ENCODE results near the gene BNC2. TPM values are rescaled to one million over a fixed set of nuclear protein-coding genes. Genes with fewer than 3 reads are reported as not detected.

Gene BNC2
- total RNA-seq, 1 experiment from 2014 or later = 0.20 TPM

GRCh38 chr9:16671591-16672137 lies 198.8 kb downstream of the BNC2 start:
- no peak overlapping the region for H3K27ac Mint-ChIP-seq (ENCODE audit: unreplicated experiment)
- Histone ChIP-seq H3K36me3 (ENCODE audit: control insufficient read depth, insufficient read depth, low read length) (no peaks in the 10 kb centered on the region), H3K4me1 (no peaks in the 10 kb centered on the region), H3K27me3 (replicated peaks; ENCODE audit: control insufficient read depth, insufficient read depth, low read length) (no peaks in the 10 kb centered on the region), H3K9me3 (no peaks in the 10 kb centered on the region), H3K4me3 (ENCODE audit: low read depth, low read length) (no peak overlapping the region)
- no peaks in the 10 kb centered on the region for H3K4me1 Mint-ChIP-seq (ENCODE audit: low read depth, unreplicated experiment)
- no peak overlapping the region for H3K4me3 Mint-ChIP-seq (ENCODE audit: unreplicated experiment)
- CTCF ChIA-PET = no interaction called here
- peaks cover 3% of the 10 kb centered on the region for H3K27me3 Mint-ChIP-seq (ENCODE audit: insufficient read depth, unreplicated experiment)
- no peaks in the 10 kb centered on the region for H3K9me3 Mint-ChIP-seq (ENCODE audit: unreplicated experiment)
- no TSS peak for BruUV-seq (replicated peaks)
- DNase-seq = no peak
- intact Hi-C loops (cut with micrococcal nuclease; ENCODE audit: unreplicated experiment) = no loop called here
- H3K36me3 Mint-ChIP-seq (ENCODE audit: insufficient read depth, unreplicated experiment) = no peaks in the 10 kb centered on the region
- no peak for TF ChIP-seq CTCF (IDR thresholded peaks at IDR 0.05; ENCODE audit: insufficient read depth in 1 of 2, low read depth in 1 of 2, low read length in 1 of 2, severe bottlenecking in 1 of 2, unreplicated experiment in 1 of 2)
- POLR2A ChIA-PET = no interaction called here

- no peaks in the 10 kb centered on the region for H3K27me3 ChIP-seq (replicated peaks; ENCODE audit: control insufficient read depth, insufficient read depth, low read length)
- H3K27ac Mint-ChIP-seq (ENCODE audit: unreplicated experiment) = no peak overlapping the region
- no peak overlapping the region for H3K4me3 ChIP-seq (ENCODE audit: low read depth, low read length)
- H3K36me3 Mint-ChIP-seq (ENCODE audit: insufficient read depth, unreplicated experiment) = no peaks in the 10 kb centered on the region
- H3K27me3 Mint-ChIP-seq (ENCODE audit: insufficient read depth, unreplicated experiment) = peaks cover 3% of the 10 kb centered on the region
- no peak for TF ChIP-seq CTCF (IDR thresholded peaks at IDR 0.05; ENCODE audit: insufficient read depth in 1 of 2, low read depth in 1 of 2, low read length in 1 of 2, severe bottlenecking in 1 of 2, unreplicated experiment in 1 of 2)
- no peaks in the 10 kb centered on the region for H3K9me3 ChIP-seq
- H3K4me3 Mint-ChIP-seq (ENCODE audit: unreplicated experiment) = no peak overlapping the region
- no peak for DNase-seq
- no peaks in the 10 kb centered on the region for H3K36me3 ChIP-seq (ENCODE audit: control insufficient read depth, insufficient read depth, low read length)
- H3K4me1 ChIP-seq = no peaks in the 10 kb centered on the region
- POLR2A ChIA-PET = no interaction called here
- no peaks in the 10 kb centered on the region for H3K9me3 Mint-ChIP-seq (ENCODE audit: unreplicated experiment)
- no TSS peak for BruUV-seq (replicated peaks)
- intact Hi-C loops (cut with micrococcal nuclease; ENCODE audit: unreplicated experiment) = no loop called here
- CTCF ChIA-PET = no interaction called here
- H3K4me1 Mint-ChIP-seq (ENCODE audit: low read depth, unreplicated experiment) = no peaks in the 10 kb centered on the region
Measured at GRCh38 chr9:16670791-16671190, 199.7 kb downstream of the BNC2 start.

- no peak overlapping the region for H3K4me3 Mint-ChIP-seq (ENCODE audit: unreplicated experiment)
- Histone ChIP-seq H3K27me3 (replicated peaks; ENCODE audit: control insufficient read depth, insufficient read depth, low read length) (no peaks in the 10 kb centered on the region), H3K9me3 (no peaks in the 10 kb centered on the region), H3K36me3 (ENCODE audit: control insufficient read depth, insufficient read depth, low read length) (no peaks in the 10 kb centered on the region), H3K4me1 (no peaks in the 10 kb centered on the region), H3K4me3 (ENCODE audit: low read depth, low read length) (no peak overlapping the region)
- CTCF ChIA-PET = no interaction called here
- POLR2A ChIA-PET = no interaction called here
- no peak for TF ChIP-seq CTCF (IDR thresholded peaks at IDR 0.05; ENCODE audit: insufficient read depth in 1 of 2, low read depth in 1 of 2, low read length in 1 of 2, severe bottlenecking in 1 of 2, unreplicated experiment in 1 of 2)
- H3K27ac Mint-ChIP-seq (ENCODE audit: unreplicated experiment) = no peak overlapping the region
- no peaks in the 10 kb centered on the region for H3K9me3 Mint-ChIP-seq (ENCODE audit: unreplicated experiment)
- no peaks in the 10 kb centered on the region for H3K4me1 Mint-ChIP-seq (ENCODE audit: low read depth, unreplicated experiment)
- H3K36me3 Mint-ChIP-seq (ENCODE audit: insufficient read depth, unreplicated experiment) = no peaks in the 10 kb centered on the region
- intact Hi-C loops (cut with micrococcal nuclease; ENCODE audit: unreplicated experiment) = no loop called here
- H3K27me3 Mint-ChIP-seq (ENCODE audit: insufficient read depth, unreplicated experiment) = peaks cover 6% of the 10 kb centered on the region
- no TSS peak for BruUV-seq (replicated peaks)
- DNase-seq = no peak
Measured at GRCh38 chr9:16668734-16669295, 201.7 kb downstream of the BNC2 start.

Measured in Caco-2 (cell line).